HS-5 (cell line): ENCODE measurements around the gene DYNAP.

Experiments used
- DNase-seq: peaks from one replicate; pipeline ENCODE4 v3.0.0-alpha.2; 2012; ENCODE audit warnings: low read depth

DYNAP gene, protein sequence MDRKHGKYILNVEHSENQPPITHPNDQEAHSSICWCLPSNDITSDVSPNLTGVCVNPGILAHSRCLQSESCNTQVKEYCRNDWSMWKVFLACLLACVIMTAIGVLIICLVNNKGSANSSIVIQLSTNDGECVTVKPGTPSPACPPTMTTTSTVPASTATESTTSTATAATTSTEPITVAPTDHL

DNA sequence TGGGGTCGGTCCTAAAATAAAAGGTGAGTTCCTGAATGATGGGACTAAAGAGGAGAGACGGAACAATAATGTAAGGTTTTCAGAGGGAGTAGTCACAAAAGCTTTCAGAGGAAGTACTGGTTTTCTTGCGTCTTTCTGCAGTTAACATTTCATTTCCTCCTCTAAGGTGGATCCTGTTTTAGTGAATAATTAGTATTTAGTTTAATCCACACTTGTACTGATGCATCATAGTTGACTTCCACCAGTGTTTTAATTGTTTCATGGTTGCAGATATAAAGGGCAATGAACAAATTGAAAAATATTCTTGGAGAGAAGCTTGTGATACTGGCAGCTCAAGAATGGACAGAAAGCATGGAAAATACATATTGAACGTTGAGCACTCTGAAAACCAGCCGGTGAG lies at the start of gene DYNAP:
Gene DYNAP (plus strand): TSS at position 301 of the 400 bp plus-strand sequence. CDS start 38 bp downstream, at position 339.
- DNase-seq, result no peak

DNA sequence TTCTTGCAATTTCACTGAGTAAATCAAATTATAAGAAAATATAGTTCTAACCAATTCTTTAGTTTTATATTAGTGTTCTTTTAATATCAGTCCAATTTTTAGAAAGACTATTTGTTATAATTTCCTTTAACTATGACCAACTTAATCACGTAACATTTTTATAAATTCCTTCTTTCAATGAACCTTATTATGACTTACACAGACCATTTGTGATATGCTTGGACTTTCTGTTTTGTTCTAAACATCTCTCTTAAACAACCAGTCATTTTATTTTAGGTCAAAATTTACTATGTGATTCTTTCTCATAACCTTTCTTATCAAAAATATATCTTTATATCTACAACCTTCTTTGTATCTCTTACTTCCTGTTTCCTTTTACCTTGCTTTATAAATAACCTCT lies 39.5 kb upstream of the DYNAP start:
- DNase-seq, result no peak

DNA sequence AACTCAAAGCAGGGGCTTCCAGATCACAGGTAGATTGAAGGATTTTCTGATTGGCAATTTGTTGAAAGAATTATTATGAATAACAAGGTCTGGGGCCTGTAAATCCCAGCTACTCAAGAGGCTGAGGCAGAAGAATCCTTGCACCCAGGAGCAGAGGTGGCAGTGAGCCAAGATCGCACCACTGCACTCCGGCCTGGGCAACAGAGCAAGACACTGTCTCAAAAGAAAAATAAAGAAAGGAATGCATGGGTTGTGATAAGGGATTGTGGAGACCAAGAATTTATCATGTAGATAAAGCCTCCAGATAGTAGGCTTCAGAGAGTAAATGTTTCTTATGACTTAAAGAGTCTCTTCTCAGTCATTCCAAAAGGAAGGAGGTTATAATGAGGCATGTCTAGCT lies 35.8 kb upstream of the DYNAP start:
- DNase-seq, result no peak

DNA sequence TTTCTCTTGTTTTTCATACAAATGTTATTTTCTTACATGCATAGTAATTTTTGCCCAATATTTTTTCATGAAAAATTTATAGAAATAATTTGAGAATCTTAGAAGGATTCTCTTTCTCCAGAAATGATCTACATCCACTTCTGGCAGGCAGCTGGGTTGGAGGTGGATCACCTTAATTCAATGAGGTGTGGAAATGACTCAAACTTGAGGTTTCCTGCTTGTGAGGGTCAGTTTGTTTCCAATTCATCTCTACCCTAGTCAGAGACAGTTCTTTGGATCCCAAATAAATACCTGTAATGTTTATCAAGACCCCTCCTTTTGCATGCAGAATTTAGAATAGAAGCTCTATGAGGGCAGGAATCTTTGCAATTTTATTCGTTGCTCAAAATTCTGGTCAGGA lies 35.0 kb upstream of the DYNAP start:
- DNase-seq, result no peak

DNA sequence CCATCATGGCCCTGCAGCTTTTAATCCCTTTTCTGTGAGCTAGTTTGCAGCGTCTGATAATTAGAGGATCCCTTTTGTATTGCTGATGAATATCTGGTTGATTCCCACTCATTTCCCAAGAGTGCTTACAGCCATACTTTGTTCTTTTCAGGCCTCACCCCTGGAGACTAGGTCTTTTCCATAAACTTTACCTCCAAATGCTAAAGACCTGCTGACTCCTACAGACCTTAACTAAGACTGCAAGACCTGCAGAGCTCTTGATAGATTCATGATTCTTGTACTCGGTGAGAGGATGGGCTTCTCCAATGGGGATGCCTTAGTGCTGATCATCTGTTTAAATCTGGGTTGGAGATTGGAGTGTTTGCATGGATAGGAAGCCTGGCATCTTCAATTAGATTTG lies 33.1 kb upstream of the DYNAP start:
- no peak for DNase-seq

DNA sequence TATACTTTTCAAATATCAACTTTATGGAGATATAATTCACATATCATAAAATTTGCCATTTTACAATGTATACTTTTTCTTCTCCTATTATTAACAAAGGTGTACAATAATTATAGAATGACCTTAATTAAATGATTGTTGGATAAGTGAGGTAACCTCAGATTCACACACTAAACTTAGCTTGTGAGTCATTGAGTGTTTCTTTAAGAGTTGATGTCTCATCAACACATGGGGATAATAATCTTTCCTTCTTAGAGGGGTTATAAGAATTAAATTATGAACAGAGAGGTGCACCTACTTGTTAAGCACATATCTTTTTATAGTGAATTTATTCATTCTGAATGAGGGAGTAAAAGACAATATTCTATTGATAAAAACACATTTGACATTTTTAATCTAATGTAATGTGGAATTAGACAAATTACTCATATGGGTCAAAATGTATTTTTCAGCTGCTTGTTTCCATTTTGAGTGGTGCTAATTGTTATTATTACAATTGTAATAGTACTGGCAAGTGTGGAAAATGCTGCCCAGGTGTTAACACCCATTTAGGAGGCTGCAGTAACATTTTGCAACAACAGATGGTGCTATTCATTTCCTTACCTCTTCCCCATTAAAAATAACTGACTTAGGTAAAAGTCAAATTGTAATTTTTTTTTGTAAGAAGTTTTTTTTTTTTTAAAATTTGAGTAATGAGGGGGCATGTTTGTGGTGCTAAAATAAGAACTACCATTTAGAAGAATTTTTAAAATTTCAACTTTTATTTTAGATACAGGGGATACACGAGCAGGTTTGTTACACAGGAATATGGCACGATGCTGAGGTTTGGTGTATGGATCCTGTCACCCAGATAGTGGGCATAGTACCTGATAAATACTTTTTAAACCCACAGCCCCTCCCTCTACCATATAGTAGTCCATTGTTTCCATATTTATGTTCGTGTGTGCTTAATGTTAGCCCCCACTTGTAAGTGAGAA lies 32.1 kb upstream of the DYNAP start:
- no peak for DNase-seq

DNA sequence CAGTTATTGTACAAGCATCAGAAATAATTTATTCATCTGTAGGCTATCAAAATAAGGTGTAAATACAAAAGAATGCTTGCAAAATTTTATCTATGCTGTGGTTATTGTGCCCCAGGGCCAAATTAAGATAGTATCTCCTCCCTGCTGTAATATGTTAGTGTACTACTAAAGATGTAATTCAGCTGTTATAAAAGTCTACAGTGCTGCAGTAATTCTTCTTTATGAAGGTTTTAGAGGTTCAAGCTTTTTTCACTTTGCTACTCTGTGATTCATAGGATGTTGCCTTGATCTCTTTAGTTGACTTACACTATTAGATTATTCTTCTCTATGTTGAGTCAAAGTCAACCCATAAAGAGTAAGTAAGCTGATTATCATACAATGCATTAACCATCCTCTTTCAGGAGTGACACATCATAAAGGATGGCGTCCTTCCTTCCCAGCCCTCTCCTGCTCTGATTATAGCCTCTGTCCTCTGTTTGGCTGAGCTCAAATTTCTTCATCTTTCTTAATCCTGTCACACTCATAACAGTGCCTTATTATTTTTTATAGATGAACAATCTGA lies 29.3 kb upstream of the DYNAP start:
- no peak for DNase-seq

DNA sequence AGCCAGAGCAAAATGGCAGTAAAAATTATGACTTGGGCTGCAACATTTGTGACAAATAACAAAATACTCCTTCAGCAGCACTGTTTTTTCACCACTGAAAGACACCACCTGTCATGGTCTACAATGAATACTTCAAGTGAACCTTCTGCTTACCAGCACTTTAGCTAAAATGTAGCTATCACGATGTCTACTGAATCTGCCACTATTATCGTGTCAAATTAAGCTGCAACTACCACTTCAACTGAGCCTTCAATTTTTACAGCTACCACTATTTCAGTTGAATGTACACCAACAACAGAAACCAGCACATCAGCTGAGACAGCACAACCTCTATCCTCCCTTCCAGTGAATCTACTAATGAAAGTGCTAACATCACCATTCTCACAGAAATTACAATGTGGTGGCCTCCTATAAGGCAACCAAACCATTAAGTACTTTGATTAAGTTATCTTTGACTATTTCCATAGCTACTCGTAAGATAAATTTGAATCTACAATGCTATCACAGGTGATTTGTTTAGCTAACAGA lies 10.8 kb upstream of the DYNAP start:
- no peak for DNase-seq

DNA sequence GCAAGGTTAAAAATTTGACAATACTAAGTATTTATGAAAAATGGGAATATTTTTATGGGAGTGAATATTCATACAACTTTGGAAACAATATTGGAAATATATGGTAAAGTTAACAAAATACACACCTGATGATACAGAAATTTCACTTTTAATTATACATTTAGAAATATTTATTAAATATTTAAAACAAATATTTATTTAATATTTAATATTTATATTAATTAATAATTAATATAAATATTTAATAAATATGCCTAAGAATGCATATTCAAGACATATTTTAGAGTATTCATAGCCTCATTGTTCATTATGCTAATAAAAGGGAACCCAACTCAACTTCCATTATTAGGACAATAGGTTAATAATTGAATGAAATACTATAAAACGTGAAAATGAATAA lies 7.0 kb upstream of the DYNAP start:
- no peak for DNase-seq

DNA sequence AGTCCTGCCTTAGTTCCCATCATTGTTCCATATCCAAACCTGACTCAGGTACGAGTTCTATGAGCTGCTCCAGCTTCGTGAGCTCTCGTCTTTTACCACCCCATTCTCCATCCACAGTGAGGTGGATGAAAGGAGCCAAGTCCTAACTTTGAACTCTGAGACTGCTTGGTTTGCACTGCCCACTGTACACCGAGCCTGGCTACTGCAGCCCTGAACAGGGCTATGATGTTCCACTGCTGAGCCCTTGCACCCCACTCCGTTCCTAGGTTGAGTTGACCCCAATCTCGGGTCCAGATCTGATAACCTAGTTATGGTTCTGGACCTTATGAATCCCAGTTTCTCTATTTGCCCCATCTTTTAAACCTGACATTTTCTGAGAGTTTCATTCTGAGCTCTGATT lies 5.3 kb upstream of the DYNAP start:
- no peak for DNase-seq

DNA sequence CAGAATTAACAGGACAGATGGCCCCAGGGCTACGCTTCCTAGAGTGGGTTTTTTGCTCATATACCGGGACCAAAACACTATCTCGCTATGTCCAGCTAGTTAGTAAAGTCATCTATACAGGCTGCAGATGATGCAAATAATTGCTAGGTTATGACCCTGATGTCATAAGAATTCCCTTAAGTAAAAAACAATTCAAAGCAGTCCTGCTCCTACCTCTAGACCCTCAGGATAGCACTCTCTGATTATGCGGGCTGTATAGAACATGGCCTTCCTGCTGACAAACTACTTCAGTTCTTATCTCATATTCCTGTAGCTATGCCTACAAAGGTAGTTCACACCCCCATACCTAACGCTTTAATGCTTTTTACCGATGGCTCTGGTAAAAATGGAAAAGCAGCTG lies 13.2 kb downstream of the DYNAP start:
- DNase-seq, result no peak

DNA sequence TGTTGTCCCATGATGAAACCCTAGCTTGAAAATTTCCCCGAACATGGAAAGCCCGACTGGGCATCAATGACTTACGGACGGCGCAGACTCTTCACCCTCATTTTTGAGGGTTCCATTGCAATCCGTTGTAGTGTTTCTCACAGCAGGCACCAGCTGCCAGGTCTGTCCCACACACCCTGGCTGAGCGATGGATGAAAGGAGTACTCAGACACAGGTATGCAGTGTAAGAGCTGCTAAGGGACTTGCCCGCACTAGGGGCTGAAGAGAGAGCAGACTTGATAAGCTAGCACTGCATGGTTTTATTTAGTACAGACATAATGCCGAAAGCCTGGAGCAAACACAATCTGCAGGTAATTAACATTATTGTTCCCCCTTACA lies 15.8 kb downstream of the DYNAP start:
- no peak for DNase-seq

DNA sequence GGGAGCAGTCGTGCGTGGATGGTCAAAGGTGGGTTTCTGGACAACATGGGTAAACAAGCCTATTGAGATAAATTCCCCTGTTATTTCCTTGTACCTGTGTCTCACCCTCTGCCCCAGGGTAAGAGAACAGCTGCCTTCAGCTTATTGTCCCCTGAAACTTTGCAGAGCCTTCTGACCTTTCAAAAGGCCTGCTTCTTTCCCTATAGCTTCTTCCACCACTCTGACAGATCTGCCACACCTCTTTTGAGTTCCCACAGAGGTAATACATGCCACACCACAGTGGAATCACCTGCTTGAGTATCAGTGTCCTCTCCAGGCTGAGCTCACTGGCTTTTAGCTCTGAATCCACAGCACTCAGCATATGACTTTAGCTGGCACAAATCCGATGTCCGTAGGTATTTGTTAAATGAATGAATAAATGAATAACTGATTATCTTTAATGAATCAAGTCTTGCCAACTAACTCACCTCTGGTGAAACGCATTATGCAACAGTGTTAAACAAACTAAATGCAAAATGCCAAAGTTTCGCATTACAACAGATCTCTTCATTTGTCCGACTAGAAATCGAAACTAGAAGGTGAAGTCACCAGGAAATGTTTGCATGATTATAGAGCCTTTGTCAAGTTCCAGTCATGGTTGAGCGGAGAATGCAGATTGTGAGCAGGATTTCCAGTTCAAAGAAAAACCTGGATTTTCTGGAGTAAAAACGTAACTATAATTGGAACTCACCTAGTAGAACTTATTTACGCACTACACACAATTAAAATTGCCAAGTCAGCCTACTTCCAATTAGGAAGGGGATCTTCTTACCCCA lies 16.4 kb downstream of the DYNAP start:
- peak; percentile 3 for DNase-seq

DNA sequence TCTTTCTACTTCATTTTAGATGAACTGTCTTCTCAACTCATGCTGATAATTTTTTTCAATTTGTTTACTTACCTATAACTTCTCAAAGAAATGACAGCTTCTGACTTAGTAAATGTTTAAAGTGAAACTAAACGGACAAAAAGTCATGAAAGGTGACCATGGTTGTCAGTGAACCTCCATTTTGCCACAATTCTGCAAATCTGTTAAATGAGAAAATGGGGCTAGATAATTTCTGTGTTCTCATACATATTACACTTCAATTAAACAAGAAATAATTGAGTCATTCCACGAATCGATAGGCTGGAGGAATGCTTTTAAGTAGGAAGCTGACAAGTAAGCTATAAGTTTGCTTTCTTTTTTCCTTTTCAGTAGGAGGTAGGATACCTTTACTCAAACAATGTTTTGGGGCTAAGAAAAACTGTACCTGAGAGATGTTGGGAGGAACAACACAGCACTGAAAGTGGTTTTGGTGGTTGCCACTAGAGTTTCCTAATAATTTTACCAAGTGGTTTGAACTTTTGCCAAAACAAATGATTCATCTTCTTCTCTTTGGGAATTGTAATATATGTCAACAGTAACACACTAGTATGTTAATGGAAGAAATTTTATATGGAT lies 17.1 kb downstream of the DYNAP start:
- DNase-seq, result peak; percentile 24

DNA sequence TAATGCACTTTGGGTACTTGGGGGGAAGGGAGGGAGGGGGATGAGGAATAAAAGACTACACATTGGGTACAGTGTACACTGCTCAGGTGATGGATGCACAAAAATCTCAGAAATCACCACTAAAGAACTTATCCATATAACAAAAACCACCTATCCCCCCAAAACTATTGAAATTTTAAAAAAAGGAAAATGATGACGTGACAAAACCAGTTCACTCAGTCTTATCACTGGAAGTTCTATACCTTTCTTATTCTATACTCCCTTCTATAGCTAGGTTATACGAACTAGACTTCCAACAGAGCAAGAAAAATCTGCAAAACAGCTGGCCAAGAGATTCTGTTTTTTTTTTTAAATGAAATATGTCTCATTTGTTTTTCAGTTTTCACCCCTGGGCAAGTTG lies 20.8 kb downstream of the DYNAP start:
- DNase-seq, result no peak

DNA sequence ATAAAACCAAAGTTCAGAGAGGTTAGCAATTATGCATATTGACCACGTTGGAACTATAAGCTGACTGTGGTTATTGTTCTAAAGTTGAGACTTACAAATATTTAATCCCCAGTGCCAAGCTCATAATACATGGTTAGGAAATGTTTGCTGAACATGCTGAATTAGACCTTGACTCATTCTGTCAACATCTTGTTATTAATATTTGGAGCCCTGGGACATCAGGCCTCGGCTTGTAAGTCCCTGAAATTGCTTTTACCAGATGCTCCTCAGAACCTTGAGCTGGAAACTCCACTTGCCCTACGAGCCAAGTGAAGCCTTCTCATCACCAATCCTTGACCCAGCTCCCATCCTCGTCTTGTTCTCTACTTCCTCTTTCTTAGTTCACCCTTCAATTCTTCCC lies 21.2 kb downstream of the DYNAP start:
- DNase-seq, result no peak

DNA sequence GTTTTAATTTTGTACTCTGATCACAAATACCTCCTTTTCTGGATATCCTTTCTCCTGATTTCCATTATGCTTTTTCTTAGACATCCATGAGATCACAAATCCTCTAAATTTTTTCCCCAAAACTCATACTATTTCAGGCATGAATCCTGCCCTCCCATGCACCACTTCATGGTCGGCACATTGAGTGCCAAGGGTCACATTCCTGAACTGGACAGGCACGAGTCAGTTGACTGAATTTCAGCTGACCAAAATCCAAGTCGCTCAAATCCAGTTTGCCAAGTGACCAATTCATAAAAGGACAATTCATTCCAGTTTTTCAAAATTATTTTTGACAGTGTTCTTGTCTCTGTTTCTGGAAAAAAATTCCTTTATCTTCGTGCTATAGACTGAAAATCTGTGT lies 22.1 kb downstream of the DYNAP start:
- DNase-seq, result no peak

DNA sequence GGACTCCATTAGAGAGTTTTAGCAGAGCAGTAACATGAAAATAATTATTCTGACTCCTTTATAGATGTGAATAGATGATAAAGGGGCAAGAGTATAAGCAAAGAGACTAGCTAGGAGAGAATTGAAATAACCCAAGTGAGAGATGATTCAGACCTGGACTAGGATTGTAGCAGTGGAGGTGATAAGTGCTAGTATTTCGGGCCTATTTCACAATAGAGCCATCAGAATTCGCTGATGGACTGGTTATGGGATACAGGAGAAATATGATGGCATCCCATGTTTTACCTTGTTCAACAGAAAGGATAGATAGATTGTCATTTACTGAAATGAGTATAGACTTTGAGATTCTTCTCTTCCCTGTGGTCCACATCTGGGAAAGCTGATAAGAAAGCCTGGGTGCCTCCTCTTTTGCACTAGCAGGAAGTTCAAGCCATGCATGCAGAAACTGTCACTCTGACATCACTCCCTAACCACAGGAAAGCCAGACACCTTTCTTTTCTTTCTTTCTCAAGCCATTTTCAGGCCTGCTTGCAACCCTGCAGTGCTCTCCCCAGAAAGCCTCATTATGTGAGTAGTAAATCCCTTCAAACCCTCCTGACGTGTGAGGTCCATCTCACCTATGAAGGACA lies 25.3 kb downstream of the DYNAP start:
- no peak for DNase-seq

DNA sequence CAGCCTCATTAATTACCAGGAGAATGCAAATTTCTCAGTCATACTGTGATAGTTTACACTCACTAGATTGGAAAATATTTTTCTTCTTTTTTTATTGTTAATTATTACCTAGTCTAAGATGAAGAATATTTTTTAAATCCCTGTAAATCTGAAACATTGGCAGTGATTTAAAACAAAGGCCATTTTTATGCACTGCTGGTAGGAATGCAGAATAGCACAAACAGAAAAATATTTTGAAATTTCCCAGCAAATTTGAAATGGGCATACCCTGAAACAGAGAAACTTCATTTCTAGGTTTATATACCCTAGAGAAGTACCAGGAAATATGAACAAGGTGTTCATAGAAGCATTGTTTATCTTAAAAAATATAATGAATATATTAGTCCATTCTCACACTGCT lies 31.0 kb downstream of the DYNAP start:
- no peak for DNase-seq

DNA sequence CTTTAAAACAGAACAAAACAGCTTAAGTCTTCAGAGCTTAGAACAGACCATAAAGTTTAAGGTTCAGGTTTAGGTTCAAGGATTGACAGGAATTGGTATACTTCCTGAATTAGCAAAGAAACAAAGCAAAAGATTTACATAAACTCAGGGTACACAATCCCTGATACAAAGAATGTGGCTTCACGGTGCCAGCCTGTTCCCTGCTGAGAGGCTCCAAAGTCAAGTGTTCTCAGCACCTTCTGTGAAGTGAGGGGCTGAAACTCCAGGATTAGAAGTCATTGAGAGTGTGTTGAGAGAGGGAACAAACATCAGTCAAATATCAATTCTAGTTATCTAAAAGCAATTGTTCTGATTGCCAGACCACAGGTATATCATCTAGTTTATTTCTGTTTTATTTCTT lies 35.7 kb downstream of the DYNAP start:
- DNase-seq, result no peak

DNA sequence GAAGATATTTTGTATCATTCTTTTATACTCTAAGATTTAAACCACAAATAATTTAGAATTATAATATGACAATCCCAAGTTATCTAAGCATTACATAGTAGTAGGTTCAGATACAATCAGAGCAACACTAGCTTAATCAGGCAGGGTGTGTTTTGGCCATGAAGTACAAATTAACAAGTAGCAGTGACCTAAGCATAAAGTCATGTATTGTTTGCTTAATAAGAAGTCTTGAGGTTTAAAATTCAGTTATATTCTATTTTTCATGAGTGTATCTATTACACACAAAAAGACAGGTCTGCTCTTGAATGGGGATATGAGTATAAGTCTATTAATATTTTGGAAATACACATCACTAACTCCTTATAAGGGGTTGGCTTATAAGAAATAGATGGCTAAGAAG lies 39.9 kb downstream of the DYNAP start:
- DNase-seq, result no peak
